Epithelial cell of prostate (primary cell): ENCODE data around the gene DNER.
"Not testable (repeated sequence)": the region's sequence is repeated elsewhere in the genome, so short reads cannot be mapped to it uniquely, and the experiment has no call there.

ENCODE experiments used
- DNase-seq: peaks from one replicate; pipeline ENCODE4 v3.0.0-alpha.2; 2011; ENCODE audit warnings: low read depth, low spot score
- H3K27ac ChIP-seq: fragments of 450-650 bp; 2 replicates; pipeline ENCODE4 v1.5.1; 2017; ENCODE audit warnings: mild to moderate bottlenecking

Gene DNER

GRCh38 chr2:229718057-229718456 lies 3.7 kb upstream of the DNER start:
- DNase-seq, result no peak
- no peak overlapping the region for H3K27ac ChIP-seq

DNA sequence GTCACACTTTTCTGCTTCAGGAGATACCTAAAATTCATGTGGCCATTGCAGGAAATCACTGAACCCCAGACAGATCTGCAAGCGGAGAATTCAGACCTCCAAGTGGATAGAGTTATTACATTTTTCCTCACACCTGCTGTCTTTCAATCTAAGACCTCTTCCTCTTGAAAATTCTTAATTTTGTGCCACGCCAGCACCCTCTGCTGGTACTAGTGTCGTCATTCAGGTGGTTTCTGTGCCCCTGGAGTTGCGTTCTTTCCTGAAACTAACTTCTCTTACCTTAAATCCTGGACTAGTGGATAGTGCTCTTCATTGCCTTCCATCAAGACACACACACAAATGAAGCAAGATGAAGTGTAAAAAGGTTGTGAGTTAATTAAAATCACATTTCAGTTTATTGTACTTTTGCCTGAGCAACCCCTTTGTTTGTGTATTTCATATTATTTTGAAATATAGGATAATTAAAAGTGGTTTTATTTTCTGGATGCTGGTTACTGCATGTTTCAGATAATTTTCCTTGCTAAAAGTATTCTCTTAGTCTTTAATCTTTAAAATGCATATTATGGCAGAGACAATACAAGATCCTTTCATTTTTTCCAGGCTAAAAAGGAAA lies 1.6 kb upstream of the DNER start:
- no peak overlapping the region for H3K27ac ChIP-seq
- DNase-seq, result no peak

DNA sequence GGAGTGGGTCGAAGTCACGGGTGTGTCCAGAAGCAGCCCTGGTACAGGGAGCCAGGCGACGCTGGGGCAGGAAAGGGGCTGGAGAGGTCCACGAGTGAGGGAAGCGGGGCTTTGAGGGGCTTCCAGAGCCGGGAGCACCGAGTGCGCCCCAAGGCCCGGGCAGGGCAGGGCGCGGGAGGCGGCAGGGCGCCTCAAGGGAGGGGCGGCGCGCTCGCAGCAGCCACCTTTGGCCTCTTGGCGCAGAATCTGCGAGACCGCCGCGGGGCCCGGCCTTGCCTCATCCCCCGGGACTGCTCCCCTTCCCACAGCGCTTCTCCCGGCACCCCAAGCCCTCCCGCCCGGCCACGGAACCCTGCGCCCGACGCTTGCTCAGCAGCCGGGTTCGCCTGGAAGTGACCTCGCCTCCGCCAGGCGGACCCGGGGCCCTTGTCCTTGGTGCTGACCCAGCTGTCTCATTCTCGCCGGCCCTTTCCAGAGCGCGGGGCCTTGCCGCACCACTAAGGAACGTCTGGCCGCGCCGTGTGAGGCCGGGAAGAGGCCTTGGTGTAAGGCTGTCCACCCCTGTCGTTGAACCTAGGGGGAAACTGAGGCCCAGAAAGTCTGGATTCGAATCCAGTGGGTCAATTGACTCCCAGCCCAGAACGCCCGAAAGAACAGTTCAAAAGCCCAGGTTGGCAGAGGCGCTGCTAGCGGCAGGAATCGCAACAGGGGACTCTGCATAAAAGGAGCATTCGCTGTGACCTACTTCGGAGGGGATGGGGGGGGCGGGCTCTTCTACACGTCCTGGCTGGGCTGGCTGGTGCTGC lies 584 bp upstream of the DNER start:
- no peak overlapping the region for H3K27ac ChIP-seq
- no peak for DNase-seq

- H3K27ac ChIP-seq, result no peak overlapping the region
- no peak for DNase-seq
These were observed 830 bp downstream of the DNER start for GRCh38 chr2:229713371-229714079.

DNA sequence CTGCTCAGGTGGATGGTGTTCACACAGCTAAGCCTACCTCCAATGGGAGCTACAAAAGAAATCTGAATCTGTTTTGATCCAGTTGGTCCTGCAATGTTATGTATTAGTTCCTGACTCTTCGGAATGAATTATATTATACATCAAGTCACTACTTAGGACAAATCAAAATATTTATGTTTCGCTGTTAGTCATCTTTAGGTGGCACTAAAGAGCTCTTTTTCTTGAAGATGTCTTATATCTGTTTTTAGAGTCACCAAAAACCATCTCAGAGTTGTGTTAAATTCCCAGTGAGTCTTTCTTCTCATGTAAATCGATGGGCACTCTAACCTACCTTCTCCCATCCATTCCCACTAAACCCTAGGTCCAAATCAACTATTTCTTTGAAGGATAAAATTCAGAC lies 2.2 kb downstream of the DNER start:
- no peak for DNase-seq
- H3K27ac ChIP-seq, result no peak overlapping the region

- DNase-seq, result no peak
- no peak overlapping the region for H3K27ac ChIP-seq
These were observed 6.0 kb downstream of the DNER start for GRCh38 chr2:229708335-229708734.

DNA sequence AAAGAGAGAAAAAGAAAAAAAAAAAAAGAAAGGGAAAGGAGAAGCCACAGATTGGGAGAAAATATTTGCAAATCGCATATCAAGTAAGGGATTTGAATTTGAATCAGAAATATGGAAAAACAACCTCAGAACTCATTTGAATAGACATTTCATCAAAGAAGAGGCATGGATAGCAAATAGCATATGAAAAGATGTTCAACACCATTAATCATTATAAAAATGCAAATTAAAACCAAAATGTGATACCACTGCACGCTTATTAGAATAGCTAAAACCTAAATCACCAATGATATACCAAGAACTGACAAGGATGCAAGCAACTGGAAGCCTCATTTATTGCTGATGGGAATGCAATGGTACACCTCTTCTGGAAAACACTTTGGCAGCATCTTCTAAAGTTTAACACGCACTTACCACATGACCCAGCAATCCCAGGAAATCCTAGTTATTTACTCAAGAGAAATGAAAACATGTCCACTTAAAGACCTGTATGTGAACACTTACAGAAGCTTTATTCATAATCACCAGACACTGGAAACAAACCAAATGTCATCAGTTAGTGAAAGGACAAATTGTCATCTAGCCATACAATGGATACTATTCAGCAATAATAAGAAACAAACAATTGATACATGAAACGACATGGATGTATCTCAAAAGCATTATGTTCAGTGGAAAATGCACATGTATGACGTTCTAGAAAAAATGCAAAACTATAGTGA lies 10.3 kb downstream of the DNER start:
- H3K27ac ChIP-seq, result no peak overlapping the region
- no peak for DNase-seq

DNA sequence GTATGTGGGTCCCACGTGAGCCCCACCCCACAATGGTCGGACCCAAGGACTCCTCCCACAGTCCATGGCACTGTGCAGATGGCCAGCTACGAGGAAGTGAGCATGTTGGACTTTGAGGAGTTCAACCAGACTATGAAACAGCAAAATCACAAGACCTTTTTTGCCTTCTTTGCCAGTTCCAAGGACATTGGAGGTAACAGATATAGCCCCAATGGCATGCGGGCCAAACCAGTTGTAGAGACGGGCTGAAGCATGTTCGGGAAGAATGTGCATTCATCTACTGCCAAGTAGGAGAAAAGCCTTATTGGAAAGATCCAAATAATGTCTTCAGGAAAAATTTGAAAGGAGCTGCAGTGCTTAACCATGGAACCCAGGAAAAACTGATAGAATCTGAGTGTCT lies 12.6 kb downstream of the DNER start:
- DNase-seq, result no peak
- no peak overlapping the region for H3K27ac ChIP-seq

GRCh38 chr2:229701062-229701461 lies 13.3 kb downstream of the DNER start:
- DNase-seq, result no peak
- H3K27ac ChIP-seq, result no peak overlapping the region

- no peak overlapping the region for H3K27ac ChIP-seq
- DNase-seq, result no peak
These were observed 18.4 kb downstream of the DNER start for GRCh38 chr2:229695961-229696360.

DNA sequence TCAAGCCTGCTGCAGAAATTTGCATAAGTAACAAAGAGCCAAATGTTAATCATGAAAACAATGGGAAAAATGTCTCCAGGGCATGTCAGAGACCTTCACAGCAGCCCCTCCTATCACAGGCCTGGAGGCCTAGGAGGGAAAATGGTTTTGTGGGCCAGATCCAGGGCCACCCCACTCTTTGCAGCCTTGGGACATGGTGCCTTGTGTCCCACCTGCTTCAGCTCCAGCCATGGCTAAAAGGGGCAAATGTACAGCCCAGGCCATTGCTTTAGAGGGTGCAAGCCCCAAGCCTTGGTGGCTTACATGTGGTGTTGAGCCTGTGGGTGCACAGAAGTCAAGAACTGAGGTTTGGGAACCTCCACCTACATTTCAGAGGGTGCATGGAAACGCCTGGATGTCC lies 20.5 kb downstream of the DNER start:
- H3K27ac ChIP-seq, DNase-seq: not testable (repeated sequence)

GRCh38 chr2:229691631-229692030 lies 22.7 kb downstream of the DNER start:
- no peak overlapping the region for H3K27ac ChIP-seq
- DNase-seq, result no peak

- no peak overlapping the region for H3K27ac ChIP-seq
- no peak for DNase-seq
These were observed 25.0 kb downstream of the DNER start for GRCh38 chr2:229689307-229689839.

GRCh38 chr2:229688141-229688540 lies 26.2 kb downstream of the DNER start:
- H3K27ac ChIP-seq, result no peak overlapping the region
- no peak for DNase-seq

GRCh38 chr2:229686122-229686919 lies 28.0 kb downstream of the DNER start:
- H3K27ac ChIP-seq, result no peak overlapping the region
- no peak for DNase-seq

GRCh38 chr2:229684942-229685562 lies 29.3 kb downstream of the DNER start:
- DNase-seq, result no peak

GRCh38 chr2:229679393-229680125 lies 34.8 kb downstream of the DNER start:
- no peak overlapping the region for H3K27ac ChIP-seq
- no peak for DNase-seq

More at GRCh38 chr2:229684942-229685562, 29.3 kb downstream of the DNER start:
- no peak overlapping the region for H3K27ac ChIP-seq

DNA sequence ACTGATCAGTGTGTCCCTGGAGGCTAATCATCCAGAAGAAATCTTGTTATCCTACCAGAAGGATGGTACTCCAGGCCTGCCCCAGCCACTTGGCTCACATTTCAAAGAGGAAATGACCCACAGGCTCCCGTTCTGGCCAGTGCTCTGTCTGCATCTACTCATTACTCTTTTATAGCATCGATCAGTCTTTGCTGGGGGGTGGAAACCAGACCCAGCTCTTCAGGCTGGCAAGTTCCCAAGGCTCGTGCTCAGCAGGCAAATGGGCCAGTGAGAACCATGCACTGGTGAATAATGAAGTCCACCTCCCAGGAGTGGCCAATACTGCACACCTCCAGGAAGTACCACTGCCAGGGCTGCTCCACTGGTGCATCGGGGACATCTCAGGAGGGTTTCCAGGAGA lies 38.8 kb downstream of the DNER start:
- DNase-seq, result no peak
- H3K27ac ChIP-seq, result no peak overlapping the region
